BLaER1 (cell line): ENCODE data around the gene PABPN1.
"Not testable (repeated sequence)": the region's sequence is repeated elsewhere in the genome, so short reads cannot be mapped to it uniquely, and the experiment has no call there.

Source experiments
- H3K27ac ChIP-seq: shearing (Covaris generic); formaldehyde crosslinking; 2 replicates; pipeline ENCODE4 v1.8.1; 2022
- H3K27me3 ChIP-seq: shearing (Covaris generic); formaldehyde crosslinking; 2 replicates; pipeline ENCODE4 v1.8.1; 2022
- H3K36me3 ChIP-seq: shearing (Covaris generic); formaldehyde crosslinking; 2 replicates; pipeline ENCODE4 v1.8.1; 2022
- H3K4me1 ChIP-seq: shearing (Covaris generic); formaldehyde crosslinking; 2 replicates; pipeline ENCODE4 v1.8.1; 2022
- H3K4me2 ChIP-seq: shearing (Covaris generic); formaldehyde crosslinking; 2 replicates; pipeline ENCODE4 v1.8.1; 2022
- H3K4me3 ChIP-seq: shearing (Covaris generic); formaldehyde crosslinking; 2 replicates; pipeline ENCODE4 v1.8.1; 2022
- H3K9ac ChIP-seq: shearing (Covaris generic); formaldehyde crosslinking; 2 replicates; pipeline ENCODE4 v1.8.1; 2022
- H3K9me3 ChIP-seq: shearing (Covaris generic); formaldehyde crosslinking; 2 replicates; pipeline ENCODE4 v1.8.1; 2022
- H4K20me1 ChIP-seq: shearing (Covaris generic); formaldehyde crosslinking; 2 replicates; pipeline ENCODE4 v1.8.1; 2022
- Cebpa-rat ChIP-seq: shearing (Covaris generic); IDR thresholded peaks from 2 replicates; pipeline ENCODE4 v1.8.1; 2022

Gene PABPN1

DNA sequence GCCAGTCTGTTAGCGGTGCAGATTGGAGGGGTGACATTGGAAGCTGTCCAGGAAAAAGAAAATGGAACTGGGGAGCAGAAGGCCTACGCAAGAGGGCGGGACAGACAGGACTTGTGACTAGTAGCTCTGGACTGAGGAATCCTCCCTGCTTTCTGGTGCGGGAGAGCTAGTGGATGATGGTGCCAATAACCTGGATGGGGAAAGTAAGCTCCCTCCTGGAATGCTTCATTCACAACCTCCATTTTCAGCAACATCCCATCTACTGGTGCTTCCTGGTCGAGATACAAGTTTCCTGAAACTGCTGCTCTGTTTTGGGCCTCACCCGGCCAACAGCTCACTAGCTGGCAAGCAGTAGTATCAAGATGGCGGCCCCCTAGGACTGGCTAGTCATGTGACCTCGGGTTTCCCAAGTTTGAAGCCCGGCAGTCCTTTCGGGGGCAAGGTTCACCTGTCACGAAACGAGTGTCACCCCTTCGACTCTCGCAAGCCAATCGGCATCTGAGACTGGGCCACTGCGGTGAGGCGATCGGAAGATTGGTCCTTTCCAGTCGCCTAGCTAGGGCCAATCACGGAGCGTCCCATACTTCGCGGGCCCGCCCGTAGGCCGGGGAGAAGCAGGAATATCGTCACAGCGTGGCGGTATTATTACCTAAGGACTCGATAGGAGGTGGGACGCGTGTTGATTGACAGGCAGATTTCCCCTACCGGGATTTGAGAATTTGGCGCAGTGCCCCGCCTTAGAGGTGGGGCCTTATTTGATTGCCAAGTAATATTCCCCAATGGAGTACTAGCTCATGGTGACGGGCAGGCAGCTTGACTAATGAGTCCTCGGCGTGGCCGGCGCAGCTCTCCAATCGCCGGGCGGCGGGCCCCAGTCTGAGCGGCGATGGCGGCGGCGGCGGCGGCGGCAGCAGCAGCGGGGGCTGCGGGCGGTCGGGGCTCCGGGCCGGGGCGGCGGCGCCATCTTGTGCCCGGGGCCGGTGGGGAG, at the start of gene PABPN1:
Gene PABPN1 (plus strand): TSS at position 874 of the 988 bp plus-strand sequence. CDS start 13 bp downstream, at position 887.
- no peaks in the 10 kb centered on the region for H3K9me3 ChIP-seq
- H3K36me3 ChIP-seq: peaks cover 38% of the 10 kb centered on the region
- H3K4me2 ChIP-seq: peak within 1 kb of the TSS; percentile 91
- H3K4me3 ChIP-seq: peak within 1 kb of the TSS; percentile 82
- peaks cover 36% of the 10 kb centered on the region for H4K20me1 ChIP-seq
- peaks cover 36% of the 10 kb centered on the region for H3K4me1 ChIP-seq
- peak within 1 kb of the TSS; percentile 96 for H3K9ac ChIP-seq
- no peaks in the 10 kb centered on the region for H3K27me3 ChIP-seq
- no peak for TF ChIP-seq Cebpa-rat
- peak within 1 kb of the TSS; percentile 96 for H3K27ac ChIP-seq

DNA sequence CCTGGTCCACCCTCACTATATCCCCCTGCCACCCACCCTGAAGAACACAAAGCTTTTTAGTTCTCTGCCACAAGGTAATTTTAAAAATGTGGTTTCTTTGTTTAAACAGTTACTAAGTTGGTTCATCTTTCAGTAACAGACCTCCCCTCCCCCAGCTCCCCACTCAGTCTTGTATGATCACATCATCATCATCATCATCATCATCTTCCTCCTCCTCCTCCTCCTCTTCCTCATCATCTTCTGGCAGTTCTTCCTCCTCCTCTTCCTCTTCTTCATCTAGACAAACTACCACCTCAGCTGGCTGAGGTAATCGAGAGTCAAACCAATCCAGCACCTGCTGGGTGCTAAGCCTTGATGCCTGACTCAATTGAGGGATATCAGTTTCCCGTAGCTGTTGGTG, 45.8 kb upstream of the PABPN1 start:
- H3K36me3 ChIP-seq: peaks cover 24% of the 10 kb centered on the region
- no peaks in the 10 kb centered on the region for H4K20me1 ChIP-seq
- H3K4me3 ChIP-seq: no peak overlapping the region
- no peaks in the 10 kb centered on the region for H3K9me3 ChIP-seq
- no peak overlapping the region for H3K9ac ChIP-seq
- H3K27ac ChIP-seq: no peak overlapping the region
- H3K4me2 ChIP-seq: no peak overlapping the region
- H3K27me3 ChIP-seq: no peaks in the 10 kb centered on the region
- no peak for TF ChIP-seq Cebpa-rat
- peaks cover 8% of the 10 kb centered on the region for H3K4me1 ChIP-seq

GRCh38 chr14:23277189-23277588, 44.1 kb upstream of the PABPN1 start:
- H3K4me2 ChIP-seq: no peak overlapping the region
- no peak for TF ChIP-seq Cebpa-rat
- H3K36me3 ChIP-seq: peaks cover 32% of the 10 kb centered on the region
- no peak overlapping the region for H3K4me3 ChIP-seq
- H3K4me1 ChIP-seq: peaks cover 18% of the 10 kb centered on the region
- no peak overlapping the region for H3K9ac ChIP-seq
- H4K20me1 ChIP-seq: no peaks in the 10 kb centered on the region
- H3K27me3 ChIP-seq: no peaks in the 10 kb centered on the region
- no peak overlapping the region for H3K27ac ChIP-seq
- no peaks in the 10 kb centered on the region for H3K9me3 ChIP-seq

- H3K27ac ChIP-seq, H3K9me3 ChIP-seq, H3K9ac ChIP-seq, H3K4me3 ChIP-seq, H4K20me1 ChIP-seq, H3K4me2 ChIP-seq, H3K27me3 ChIP-seq: not testable (repeated sequence)
- peaks cover 37% of the 10 kb centered on the region for H3K36me3 ChIP-seq
- peaks cover 18% of the 10 kb centered on the region for H3K4me1 ChIP-seq
These were observed 43.3 kb upstream of the PABPN1 start for GRCh38 chr14:23277928-23278327.

GRCh38 chr14:23281247-23281646, 40.0 kb upstream of the PABPN1 start:
- H3K27ac ChIP-seq: no peak overlapping the region
- no peaks in the 10 kb centered on the region for H3K27me3 ChIP-seq
- H4K20me1 ChIP-seq: no peaks in the 10 kb centered on the region
- peaks cover 30% of the 10 kb centered on the region for H3K4me1 ChIP-seq
- no peak for TF ChIP-seq Cebpa-rat
- peak overlapping the region; percentile 18; the same call in 1 of the 2 replicates for H3K4me2 ChIP-seq
- H3K9ac ChIP-seq: no peak overlapping the region
- H3K36me3 ChIP-seq: peaks cover 25% of the 10 kb centered on the region
- no peak overlapping the region for H3K4me3 ChIP-seq
- H3K9me3 ChIP-seq: no peaks in the 10 kb centered on the region

DNA sequence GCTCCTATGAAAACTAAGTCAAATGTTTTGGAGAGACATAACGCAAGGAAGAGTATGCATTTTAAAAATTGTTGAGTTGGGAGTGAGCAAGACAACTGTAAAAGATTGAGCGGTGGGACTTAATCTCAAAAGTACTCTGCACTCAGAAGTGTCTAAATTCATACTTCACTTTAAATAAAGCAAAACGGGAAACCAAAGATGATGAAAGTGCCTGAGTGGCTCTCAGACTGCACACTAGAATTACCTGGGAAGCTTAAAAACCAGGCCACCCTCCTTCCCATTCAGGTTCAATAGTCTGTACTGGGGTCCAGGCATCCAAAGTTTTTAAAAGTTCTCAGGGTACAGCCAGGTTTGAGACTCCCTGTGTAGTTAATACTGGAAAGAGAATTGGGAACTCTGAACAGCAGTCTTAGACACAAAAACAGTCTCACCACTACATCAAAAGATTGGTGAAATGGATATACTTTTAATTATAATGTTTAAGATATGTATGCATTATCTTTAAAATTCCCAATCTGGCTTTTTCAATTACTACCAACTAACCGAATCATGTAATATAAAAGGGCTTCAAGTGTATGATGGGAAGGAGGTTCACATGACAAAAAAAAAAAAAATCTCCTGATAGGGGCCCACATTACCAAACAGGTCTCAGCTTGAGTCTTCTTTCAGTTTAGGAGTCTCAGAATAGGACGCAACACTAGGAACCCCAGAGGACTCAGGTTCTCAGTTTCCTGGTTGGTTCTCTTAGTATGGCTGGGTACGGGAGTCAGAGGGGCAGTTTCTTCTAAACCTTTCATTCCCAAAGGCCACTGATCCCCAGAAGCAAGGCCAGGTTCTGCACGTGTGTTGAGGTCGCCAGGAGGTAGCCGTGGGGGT, 36.4 kb upstream of the PABPN1 start:
- Histone ChIP-seq H3K4me2 (peak overlapping the region; percentile 89), H3K27me3 (no peaks in the 10 kb centered on the region), H3K9me3 (no peaks in the 10 kb centered on the region), H3K4me3 (peak overlapping the region; percentile 88), H3K27ac (peak overlapping the region; percentile 80), H4K20me1 (no peaks in the 10 kb centered on the region), H3K36me3 (0 out of 2 replicates have a peak, but pooled peaks cover 12% of the 10 kb centered on the region), H3K4me1 (peaks cover 37% of the 10 kb centered on the region), H3K9ac (peak overlapping the region; percentile 89)
- TF ChIP-seq Cebpa-rat: no peak

DNA sequence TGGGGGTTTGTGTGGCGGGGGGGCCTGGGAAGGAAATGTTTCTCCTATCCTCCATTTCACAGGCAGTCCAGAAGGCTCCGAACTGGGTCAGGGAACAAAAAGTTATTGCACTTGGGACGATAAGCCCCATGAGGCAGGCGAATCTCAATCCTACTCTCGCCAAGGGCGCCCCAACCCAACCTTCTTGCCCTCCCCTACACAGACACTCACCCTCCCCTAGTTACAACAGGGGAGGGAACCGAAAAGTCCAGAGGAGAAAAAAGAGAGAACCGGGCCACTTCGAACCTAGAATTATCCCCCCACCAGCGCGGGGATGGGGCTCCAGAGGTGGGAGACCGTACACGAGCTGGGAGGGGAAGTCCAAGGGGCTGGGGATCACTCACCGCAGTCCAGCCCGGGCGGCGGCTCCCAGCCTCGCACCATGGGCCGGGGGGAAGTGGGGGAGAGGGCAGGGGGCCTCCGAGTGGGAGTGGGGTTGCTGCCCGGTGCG, 35.7 kb upstream of the PABPN1 start:
- Histone ChIP-seq H4K20me1 (no peaks in the 10 kb centered on the region), H3K4me1 (peaks cover 30% of the 10 kb centered on the region), H3K4me3 (peak overlapping the region; percentile 88), H3K9me3 (no peaks in the 10 kb centered on the region), H3K4me2 (peak overlapping the region; percentile 89), H3K27me3 (no peaks in the 10 kb centered on the region), H3K36me3 (0 out of 2 replicates have a peak, but pooled peaks cover 12% of the 10 kb centered on the region), H3K27ac (peak overlapping the region; percentile 80), H3K9ac (peak overlapping the region; percentile 89)
- TF ChIP-seq Cebpa-rat: no peak

- no peaks in the 10 kb centered on the region for H3K27me3 ChIP-seq
- peak within 1 kb of the TSS; percentile 80 for H3K27ac ChIP-seq
- peaks cover 23% of the 10 kb centered on the region for H3K4me1 ChIP-seq
- H3K9ac ChIP-seq: peak within 1 kb of the TSS; percentile 89
- H3K36me3 ChIP-seq: 0 out of 2 replicates have a peak, but pooled peaks cover 12% of the 10 kb centered on the region
- TF ChIP-seq Cebpa-rat: no peak
- peak within 1 kb of the TSS; percentile 88 for H3K4me3 ChIP-seq
- no peaks in the 10 kb centered on the region for H3K9me3 ChIP-seq
- no peaks in the 10 kb centered on the region for H4K20me1 ChIP-seq
- H3K4me2 ChIP-seq: peak within 1 kb of the TSS; percentile 91
These were observed 35.0 kb upstream of the PABPN1 start, which contains the start of gene HOMEZ for GRCh38 chr14:23286020-23286901. Gene HOMEZ, minus strand, starts transcription at chr14:23286132. Its CDS starts 180 bp downstream, at chr14:23285952.
